Suprapubic skin (tissue), 4 donors: ENCODE results near the gene NHEJ1. TPM values are rescaled to one million over a fixed set of nuclear protein-coding genes. Genes with fewer than 3 reads are reported as not detected.
A peak's percentile ranks its signal among the peaks of the same experiment; 100 is the strongest.

Source experiments
- DNase-seq, 2 donors: peaks; one replicate each; pipeline ENCODE4 v3.0.0-alpha.2; 2019; ENCODE audit warnings: low spot score in 2 of 2
- H3K27ac ChIP-seq: fragments of 200-600 bp; sonication (generic); one replicate; pipeline ENCODE4 v1.5.1; 2019
- H3K27me3 ChIP-seq: fragments of 200-600 bp; sonication (generic); one replicate; pipeline ENCODE4 v1.5.1; 2019
- H3K36me3 ChIP-seq: fragments of 200-600 bp; sonication (generic); one replicate; pipeline ENCODE4 v1.5.1; 2019
- H3K4me1 ChIP-seq: fragments of 200-600 bp; sonication (generic); one replicate; pipeline ENCODE4 v1.5.1; 2019
- H3K4me3 ChIP-seq: fragments of 200-600 bp; sonication (generic); one replicate; pipeline ENCODE4 v1.5.1; 2019; ENCODE audit warnings: mild to moderate bottlenecking
- H3K9me3 ChIP-seq: fragments of 200-600 bp; sonication (generic); one replicate; pipeline ENCODE4 v1.5.1; 2019
- CTCF ChIP-seq, 2 donors: fragments of 200-600 bp in 1 of 2; fragments of 450-650 bp in 1 of 2; sonication (generic) in 1 of 2; IDR thresholded peaks; one replicate each; pipeline ENCODE4 v1.5.1; 2016 to 2019; ENCODE audit warnings: antibody characterized with exemption in 2 of 2, mild to moderate bottlenecking in 1 of 2, moderate library complexity in 1 of 2
- EP300 ChIP-seq: sonication (generic); formaldehyde crosslinking; IDR thresholded peaks from one replicate; pipeline ENCODE4 v1.6.1; 2017; ENCODE audit warnings: antibody characterized with exemption
- POLR2A ChIP-seq, 2 donors: fragments of 450-650 bp; IDR thresholded peaks; one replicate each; pipeline ENCODE4 v1.6.1; 2017; ENCODE audit warnings: antibody characterized with exemption in 2 of 2, mild to moderate bottlenecking in 2 of 2, moderate library complexity in 2 of 2
- POLR2AphosphoS5 ChIP-seq, 3 donors: sonication (generic); formaldehyde crosslinking; IDR thresholded peaks; one replicate each; pipeline ENCODE4 v1.6.1; 2017; ENCODE audit warnings: antibody characterized with exemption in 3 of 3
- WGBS: methylation state at CpG from one replicate; pipeline ENCODE4 v1.1.5; 2018; 5-methylcytosine and 5-hydroxymethylcytosine counted together
- total RNA-seq, 4 donors: library from RNA; depleted of rRNA; stranded (reverse); fragments of >200 nt; gene quantifications; one replicate each; pipeline ENCODE4 v1.1.0, GENCODE V29; 2016

Gene NHEJ1
- total RNA-seq, 4 donors from 2014 or later: 15.7 to 19.2 (median 18.3) TPM

DNA sequence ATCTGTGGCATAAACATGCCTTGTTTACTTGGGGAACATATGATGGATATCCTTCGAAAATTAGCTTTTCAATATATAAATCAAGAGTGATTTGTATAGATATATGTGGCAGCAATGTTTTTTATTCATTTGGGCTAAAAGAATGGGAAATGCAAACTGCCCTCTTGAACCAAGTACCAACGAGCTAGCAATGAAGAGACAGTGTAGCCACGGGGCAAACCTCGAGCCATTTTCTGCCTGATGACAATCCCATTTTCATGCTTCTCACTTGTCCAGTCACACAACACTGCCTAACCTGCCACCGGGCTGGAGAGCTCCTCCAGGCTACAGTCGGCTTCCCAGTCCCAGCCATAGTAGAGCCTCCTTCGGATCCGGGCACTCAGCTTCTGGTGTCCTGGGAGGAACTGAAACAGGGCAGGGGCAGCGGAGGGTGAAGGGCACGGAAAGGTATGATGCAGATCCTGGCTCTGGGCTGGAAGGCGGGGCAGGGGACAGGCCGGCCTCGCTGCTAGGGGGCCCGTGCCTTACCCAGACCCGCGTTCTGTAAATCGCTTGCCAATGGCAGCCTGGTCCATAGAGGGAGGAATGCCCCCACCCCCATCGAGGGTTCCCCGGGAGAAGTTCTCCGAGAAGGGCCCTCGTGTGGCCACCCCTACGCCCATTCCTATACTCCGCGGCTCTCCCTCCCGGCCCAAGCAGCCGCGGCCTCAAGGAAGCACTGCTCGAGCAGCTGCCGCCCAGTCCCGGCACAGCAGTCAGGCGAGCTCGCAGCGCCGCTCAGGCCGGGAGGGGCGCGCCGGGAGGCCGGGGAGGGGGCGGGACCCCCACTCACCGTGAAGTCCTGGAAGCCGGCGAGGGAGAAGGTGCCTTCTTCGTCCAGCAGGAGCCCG is 15.6 kb upstream of the NHEJ1 start:
- peaks cover 45% of the 10 kb centered on the region for H3K4me1 ChIP-seq
- 2% methylated on average over 30 of the region's 45 CpGs for WGBS
- peak in 1 of 2 donors; percentile 78 for DNase-seq
- no peaks in the 10 kb centered on the region for H3K27me3 ChIP-seq
- peak overlapping the region; percentile 85 for H3K4me3 ChIP-seq
- no peaks in the 10 kb centered on the region for H3K9me3 ChIP-seq
- peak overlapping the region; percentile 99 for H3K27ac ChIP-seq
- peaks cover 51% of the 10 kb centered on the region for H3K36me3 ChIP-seq
- no peak for TF ChIP-seq EP300
- no peak for TF ChIP-seq POLR2A (IDR thresholded peaks at IDR 0.05)

GRCh38 chr2:219175486-219175885 is 14.9 kb upstream of the NHEJ1 start:
- peaks cover 44% of the 10 kb centered on the region for H3K36me3 ChIP-seq
- no peaks in the 10 kb centered on the region for H3K9me3 ChIP-seq
- H3K27ac ChIP-seq: no peak overlapping the region
- H3K4me3 ChIP-seq: peak overlapping the region; percentile 85
- TF ChIP-seq CTCF (IDR thresholded peaks at IDR 0.05): no peak
- TF ChIP-seq POLR2AphosphoS5 (IDR thresholded peaks at IDR 0.05): no peak
- no peak for TF ChIP-seq POLR2A (IDR thresholded peaks at IDR 0.05)
- no peak for TF ChIP-seq EP300
- WGBS: 78% methylated on average over 7 of the region's 7 CpGs
- no peaks in the 10 kb centered on the region for H3K27me3 ChIP-seq
- H3K4me1 ChIP-seq: peaks cover 50% of the 10 kb centered on the region
- DNase-seq: peak in 1 of 2 donors; percentile 35

DNA sequence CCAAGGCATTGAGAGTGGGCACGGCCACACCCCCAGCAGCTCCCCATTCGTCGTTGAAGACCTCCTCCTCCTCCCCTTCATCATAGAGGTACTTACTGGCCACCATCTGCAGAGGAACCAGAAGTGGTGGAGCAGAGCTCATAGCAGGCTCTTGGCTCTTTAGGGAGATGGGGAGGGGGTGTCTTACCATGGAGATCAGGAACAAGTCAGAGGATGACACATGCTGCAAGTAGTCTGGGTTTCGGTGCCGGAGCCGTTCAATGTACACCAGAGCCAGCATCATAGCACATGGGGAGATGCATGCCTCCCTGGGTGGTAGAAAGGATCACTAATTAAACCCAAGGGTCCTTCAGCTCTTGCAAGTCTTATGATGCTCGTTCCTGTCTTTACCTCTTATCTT is 14.2 kb upstream of the NHEJ1 start:
- Histone ChIP-seq H3K4me3 (no peak overlapping the region), H3K36me3 (peaks cover 37% of the 10 kb centered on the region), H3K9me3 (no peaks in the 10 kb centered on the region), H3K27ac (no peak overlapping the region), H3K27me3 (no peaks in the 10 kb centered on the region), H3K4me1 (peaks cover 47% of the 10 kb centered on the region)
- DNase-seq: peak in 1 of 2 donors; percentile 38
- WGBS: 80% methylated on average over 7 of the region's 7 CpGs
- TF ChIP-seq CTCF (IDR thresholded peaks at IDR 0.05): no peak
- TF ChIP-seq EP300: no peak
- TF ChIP-seq POLR2A (IDR thresholded peaks at IDR 0.05): no peak
- no peak for TF ChIP-seq POLR2AphosphoS5 (IDR thresholded peaks at IDR 0.05)

DNA sequence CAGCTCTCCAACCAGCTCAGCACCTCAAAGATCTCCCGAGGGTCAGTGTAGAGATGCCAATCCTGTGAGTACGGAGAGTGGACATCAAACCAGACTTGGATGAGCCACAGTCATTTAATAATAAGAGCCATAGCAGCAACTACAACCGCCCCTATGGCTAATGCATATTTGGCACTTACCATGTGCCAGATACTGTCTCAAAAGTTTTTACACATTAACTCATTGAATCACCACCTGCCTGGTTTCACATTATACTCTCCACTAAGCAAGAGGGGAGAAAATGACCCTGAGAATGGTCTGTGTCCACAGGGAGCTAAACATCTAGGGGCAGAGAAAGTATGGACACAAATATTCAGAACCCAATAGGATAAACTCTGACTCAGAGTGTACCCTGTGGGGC is 13.5 kb upstream of the NHEJ1 start:
- TF ChIP-seq EP300: no peak
- no peak for TF ChIP-seq POLR2AphosphoS5 (IDR thresholded peaks at IDR 0.05)
- no peak for TF ChIP-seq POLR2A (IDR thresholded peaks at IDR 0.05)
- TF ChIP-seq CTCF (IDR thresholded peaks at IDR 0.05): no peak
- Histone ChIP-seq H3K4me3 (no peak overlapping the region), H3K9me3 (no peaks in the 10 kb centered on the region), H3K27ac (no peak overlapping the region), H3K27me3 (no peaks in the 10 kb centered on the region), H3K36me3 (peaks cover 33% of the 10 kb centered on the region), H3K4me1 (peaks cover 40% of the 10 kb centered on the region)
- DNase-seq: no peak
- 84% methylated on average over 3 of the region's 3 CpGs for WGBS

GRCh38 chr2:219173176-219173575 is 12.6 kb upstream of the NHEJ1 start:
- TF ChIP-seq POLR2AphosphoS5 (IDR thresholded peaks at IDR 0.05) (no peak), EP300 (no peak), CTCF (IDR thresholded peaks at IDR 0.05) (no peak), POLR2A (IDR thresholded peaks at IDR 0.05) (no peak)
- WGBS: 93% methylated on average over 6 of the region's 6 CpGs
- Histone ChIP-seq H3K9me3 (no peaks in the 10 kb centered on the region), H3K4me1 (peaks cover 32% of the 10 kb centered on the region), H3K36me3 (peaks cover 33% of the 10 kb centered on the region), H3K27me3 (no peaks in the 10 kb centered on the region), H3K27ac (no peak overlapping the region), H3K4me3 (no peak overlapping the region)
- no peak for DNase-seq
